GM18520 (cell line): ENCODE measurements around the gene CAT.
"Not testable (repeated sequence)": the region's sequence is repeated elsewhere in the genome, so short reads cannot be mapped to it uniquely, and the experiment has no call there.

Experiments used
- ATAC-seq: cut with Tn5 transposase; IDR thresholded peaks from one replicate; pipeline ENCODE4 v1.9.1; 2021; ENCODE audit not compliant: unreplicated experiment

CAT gene

DNA sequence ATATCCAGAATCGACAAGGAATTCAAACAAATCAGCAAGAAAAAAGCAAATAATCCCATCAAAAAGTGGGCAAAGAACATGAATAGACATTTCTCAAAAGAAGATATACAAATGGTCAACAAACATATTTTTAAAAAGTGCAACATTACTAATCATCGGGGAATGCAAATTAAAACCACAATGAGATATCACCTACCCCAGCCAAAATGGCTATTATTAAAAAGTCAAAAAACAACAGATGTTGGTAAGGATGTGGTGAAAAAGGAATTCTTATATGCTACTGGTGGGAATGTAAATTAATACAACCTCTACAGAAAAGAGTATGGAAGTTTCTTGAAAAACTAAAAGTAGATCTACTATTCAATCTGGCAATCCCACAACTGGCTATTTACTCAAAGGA is 13.9 kb upstream of the CAT start:
- ATAC-seq: not testable (repeated sequence)

DNA sequence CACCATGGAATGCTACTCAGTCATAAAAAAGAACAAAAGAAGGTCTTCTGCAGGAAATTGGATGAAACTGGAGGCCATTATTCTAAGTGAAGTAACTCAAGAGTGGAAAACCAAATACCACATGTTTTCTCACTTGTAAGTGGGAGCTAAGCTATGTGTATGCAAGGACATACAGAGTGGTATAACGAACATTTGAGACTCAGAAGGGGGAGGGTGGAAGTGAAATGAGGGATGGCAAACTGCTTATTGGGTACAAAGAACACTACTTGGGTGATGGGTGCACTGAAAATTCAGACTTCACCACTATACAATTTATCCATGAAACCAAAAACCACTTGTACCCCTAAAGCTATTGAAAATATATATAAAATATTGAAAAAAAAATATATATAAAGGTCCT is 13.4 kb upstream of the CAT start:
- ATAC-seq: no peak

DNA sequence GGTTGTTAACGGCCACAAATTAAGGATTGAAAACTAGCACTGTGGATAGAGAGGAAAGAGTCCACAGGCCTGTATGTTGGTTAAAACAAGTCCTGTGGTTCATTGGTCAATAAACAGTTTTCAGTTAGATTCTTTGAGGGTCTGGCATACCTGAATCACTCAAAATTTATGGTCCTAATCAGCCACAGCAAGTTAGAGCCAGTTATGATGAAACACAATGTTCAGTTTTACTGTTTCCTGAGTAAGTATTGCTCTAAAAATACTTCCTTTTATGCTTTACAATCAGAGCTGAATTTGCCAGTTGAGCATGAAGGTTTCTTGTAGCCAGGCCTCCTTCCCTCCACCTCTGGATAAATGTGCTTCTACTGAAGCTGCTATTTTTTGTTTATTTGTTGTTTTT is 12.9 kb upstream of the CAT start:
- no peak for ATAC-seq

DNA sequence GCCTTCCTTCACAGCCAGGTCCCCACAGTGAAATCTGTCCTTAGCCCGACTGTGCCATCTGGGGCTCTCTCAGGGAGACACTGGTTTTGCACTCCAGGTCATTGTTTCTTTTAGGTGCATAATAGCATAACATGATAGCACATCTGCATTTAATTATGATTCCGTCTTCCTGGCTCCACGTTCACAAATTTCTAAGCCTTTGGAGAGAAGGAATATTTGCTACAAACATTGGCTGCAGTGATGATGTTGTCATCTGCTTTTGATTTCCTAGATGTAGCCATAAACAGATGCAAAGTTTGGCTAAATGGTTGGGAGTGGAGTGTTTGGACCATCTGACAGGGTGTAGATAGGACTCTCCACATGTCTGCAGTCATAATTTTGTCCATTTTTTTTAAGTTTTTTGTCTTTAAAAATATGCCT is 12.0 kb upstream of the CAT start:
- ATAC-seq: no peak

DNA sequence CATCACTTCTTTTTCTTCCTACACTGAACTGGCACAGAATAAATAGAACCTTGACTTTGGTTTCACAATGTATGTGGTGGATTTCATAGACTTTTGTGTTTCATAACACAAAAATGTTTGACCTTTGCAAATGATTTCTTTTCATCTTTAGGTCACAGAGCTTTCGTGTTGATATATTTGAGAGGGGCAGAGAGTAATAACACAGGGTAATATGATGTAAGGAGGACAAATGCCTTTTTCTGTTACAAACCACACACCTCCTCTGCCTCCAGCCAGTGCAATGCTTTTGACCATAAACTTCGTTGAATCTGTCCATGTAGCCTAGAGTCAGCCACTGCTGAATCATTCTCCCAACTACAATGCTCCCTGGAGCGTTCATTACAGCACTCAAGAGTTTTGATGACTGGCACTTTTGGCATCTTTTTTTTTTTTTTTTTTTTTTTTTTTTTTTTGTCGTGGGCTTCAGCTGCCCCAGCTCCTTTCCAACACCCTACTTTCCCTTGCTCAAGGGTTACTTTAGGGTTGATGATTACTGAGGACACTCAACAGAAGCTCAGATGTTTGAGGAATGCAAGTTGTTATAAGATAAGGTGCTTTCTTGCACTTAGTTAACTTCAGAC is 11.4 kb upstream of the CAT start:
- ATAC-seq: no peak

DNA sequence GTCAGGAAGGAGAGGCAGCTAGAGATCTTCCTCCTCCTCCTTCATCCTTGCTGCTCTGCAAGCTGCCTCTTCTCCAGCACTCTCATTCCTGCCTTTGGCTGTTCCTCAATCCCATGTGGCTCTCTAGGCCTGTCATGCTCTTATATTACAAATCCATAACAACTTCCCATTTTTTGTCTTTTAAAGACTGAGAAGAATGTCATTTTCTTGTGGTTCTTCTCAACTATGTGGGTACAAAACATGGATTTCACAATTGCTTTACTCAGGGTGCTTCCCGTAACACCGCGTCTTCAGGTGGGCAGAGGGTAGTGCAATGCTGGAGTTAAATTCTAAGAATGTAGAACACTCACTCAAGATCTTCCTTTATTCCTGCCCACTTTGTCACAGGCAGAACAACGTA is 6.8 kb upstream of the CAT start:
- no peak for ATAC-seq

DNA sequence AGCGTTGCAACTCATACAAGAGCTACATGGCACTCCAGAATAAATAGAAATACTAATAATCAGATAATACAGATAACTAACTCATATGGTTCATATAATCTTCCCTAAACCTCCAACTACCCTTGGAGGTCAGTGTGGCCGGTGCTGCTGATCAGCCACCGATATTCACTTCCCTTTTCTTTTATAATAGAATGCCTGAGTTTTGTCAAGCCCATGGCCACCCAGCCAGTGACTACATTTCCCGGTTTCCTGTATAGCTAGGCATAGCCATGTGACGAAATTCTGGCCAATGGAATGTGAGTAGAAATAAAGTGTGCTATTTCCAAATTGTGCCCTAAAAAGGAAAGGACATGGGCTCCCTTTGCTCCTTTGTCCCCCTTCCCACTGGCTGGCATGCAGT is 5.9 kb upstream of the CAT start:
- no peak for ATAC-seq

DNA sequence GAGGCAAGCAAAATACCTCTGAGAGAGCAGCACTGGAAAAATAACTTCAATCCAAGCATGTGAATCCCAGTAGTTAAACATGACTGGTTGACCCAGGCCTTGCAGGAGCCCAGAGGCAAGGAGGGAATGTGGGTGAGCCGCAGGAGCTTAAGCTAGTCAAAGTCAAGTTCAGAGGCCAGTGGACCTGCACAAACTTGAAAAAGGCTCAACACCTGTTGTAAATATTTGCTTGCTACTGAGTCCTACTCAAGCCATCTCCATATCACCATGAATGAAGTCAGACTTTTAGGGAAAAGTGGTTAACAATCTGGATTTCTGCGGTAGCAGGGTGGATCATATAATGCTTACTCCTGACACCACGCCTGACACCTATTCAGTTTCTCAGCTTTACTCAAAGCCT is 4.8 kb upstream of the CAT start:
- no peak for ATAC-seq

DNA sequence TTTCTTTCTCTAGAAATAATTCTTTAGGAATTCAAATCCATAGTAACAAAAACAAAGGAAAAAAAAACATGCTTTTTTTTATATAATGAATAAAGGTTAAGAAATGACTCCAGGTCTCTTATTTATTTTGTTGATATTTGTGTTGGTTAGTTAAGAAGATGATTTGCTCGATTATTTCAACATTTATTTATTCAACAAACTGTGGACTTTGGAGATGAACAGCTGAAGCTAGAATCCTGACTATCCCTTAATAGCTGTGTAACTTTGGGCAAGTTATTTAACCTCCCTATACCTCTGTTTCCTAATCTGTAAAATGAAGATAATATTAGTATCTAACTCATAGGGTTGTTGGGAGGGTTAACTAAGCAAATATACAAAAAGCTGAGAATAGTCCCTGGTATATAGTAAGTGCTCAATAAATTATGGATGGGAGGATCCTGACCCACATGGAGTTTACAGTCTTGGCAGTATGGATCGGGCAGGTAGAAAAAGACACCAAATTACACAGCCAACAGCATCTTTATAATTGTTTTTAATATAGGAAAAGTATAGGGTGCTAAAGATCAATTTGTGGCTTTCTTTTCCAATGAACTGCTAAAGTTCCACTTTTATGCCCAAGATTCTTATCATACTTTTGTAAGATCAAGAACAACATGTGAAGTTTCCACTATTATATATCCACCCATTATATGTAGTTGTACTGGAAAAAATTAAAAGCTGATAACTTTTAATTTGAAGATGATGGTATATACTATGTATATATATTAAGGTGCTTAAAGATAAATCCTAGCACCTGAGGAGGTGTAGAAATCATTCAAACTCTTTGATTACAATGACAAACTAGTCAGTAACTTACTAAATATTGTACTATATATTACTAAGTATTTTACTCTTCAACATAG is 1.3 kb upstream of the CAT start:
- no peak for ATAC-seq

DNA sequence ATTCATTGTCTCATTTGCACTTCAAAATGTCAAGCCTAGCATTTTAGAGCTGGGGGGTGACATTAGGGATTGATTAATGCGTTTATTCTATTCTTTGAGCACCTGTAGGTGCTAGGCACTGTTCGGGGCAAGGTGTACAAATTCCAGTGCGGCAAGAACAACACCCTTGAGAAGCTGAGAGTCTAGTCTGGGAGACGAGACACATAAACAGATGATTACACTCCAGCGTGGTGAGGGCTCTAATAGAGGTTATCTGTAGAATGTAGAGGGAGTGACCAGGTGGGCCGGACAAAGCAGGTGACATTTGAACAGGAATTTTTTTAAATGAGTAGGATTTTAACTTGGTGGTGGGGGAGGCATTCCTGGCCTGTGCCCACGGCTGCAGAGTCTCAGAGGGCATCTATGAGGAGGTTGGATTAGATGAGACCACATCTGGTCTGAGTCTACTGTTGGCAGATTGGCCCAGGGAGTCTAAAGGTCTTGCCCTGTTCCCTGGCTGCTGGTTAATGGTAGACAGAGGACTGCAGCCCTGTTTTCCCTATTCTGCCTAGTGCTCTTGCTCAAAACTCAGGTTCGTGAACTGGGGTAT is 970 bp downstream of the CAT start:
- no peak for ATAC-seq

DNA sequence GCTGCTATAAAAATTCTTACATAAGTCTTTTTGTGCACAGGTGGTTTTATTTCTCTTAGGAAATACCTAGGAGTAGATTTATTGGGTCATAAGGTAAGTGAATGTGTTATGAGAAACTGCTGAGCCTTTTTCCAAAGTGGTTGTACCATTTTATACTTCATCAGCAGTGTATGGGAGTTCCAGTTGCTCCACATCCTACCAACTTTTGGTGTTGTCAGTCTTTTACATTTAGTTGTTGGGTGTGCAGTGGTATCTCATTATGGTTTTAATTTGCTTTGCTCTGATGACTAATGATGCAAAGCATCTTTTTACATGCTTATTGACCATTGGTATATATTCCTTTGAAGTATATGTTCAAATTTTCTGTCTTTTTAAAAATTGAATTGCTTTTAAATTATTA is 3.1 kb downstream of the CAT start:
- no peak for ATAC-seq

DNA sequence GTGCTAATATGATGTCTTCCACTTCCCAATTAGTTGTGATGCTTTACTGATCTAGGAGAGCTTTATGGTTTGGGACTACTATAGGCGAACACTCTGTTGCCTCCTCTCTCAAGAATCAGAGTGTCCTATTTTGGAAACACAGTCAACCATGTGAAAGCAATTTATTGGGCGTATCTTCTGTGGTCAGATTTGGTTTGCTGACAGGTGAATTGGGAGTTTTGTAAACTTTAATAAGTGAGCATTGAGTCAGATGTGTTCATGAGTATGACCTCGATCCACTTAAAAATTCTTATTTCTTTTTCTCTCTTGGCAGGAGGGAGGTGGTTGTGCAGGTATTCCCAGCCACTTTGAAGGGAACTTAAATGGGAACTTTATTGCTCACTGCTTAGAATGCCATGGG is 4.4 kb downstream of the CAT start:
- no peak for ATAC-seq

DNA sequence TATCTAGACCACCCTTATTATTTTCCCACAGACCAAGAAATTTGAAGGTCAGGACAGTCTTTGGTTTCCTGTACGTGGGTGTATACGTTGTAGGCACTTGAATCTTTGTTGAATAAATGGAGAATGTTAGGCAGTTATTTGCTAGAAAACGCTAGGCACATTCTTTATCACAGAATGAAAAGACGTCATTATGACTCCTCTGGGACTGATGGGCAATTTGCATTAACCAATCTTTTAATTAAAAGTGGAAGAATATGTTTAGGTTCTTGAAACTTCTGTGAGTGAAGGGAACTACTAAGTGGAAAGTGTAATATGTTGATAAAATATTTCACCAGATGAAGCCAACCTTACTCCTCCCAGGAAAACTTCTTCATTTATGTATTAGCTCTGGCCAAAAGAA is 5.7 kb downstream of the CAT start:
- no peak for ATAC-seq

DNA sequence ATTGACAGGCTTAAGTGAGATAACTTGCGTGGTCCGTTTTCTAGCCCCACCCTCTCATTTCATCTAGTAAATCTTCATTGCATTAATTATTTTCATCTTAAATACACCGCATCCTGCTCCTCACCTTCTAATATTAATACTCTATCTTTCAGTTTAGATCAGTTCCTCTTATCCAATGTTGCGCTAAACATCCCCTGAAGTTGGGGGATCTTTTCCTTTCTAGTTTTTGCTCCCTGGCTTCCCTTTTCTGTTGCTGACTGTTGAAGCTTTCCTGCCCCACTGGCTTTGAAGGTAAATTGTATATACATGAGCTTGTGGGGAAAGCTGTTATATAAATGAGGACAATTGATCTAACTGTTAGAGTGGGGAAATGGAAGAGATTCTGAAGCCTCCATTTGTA is 7.2 kb downstream of the CAT start:
- no peak for ATAC-seq

DNA sequence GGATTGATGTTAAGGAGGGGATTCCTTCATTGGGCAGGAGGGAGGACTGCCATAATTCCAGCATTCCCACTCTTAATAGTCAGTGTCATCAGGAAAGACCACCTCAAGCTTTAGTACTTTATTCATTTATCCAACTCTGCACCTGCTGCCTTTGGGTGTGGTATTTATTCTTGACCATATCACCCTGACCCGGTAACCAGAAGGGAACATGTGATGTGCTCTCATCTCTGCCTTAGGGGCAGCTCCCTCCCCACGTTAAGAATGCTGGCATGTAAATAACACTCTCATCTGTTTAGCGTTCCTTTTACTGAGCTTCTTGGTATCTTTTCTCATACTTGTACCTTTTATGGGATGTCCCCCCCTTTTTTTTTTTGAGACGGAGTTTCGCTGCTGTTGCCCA is 7.7 kb downstream of the CAT start:
- no peak for ATAC-seq

DNA sequence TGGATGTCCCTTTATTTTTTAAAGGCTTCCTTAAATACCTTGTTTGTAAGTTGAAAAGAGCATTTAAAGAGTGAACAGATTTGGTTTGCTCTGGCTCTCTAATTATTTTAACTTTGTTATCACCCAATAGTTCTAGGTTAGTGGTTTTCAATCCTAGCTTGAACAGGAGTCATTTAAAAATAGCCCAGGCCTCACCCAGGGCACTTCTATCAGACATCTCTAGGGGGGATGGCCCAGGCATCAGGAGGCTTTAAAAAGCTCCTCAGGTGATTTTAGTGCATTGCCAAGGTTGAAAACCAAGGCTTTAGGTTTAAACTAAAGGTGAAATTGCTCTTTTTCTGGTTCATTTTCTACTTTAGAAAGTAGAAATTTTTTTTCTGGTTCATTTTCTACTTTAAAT is 8.3 kb downstream of the CAT start:
- no peak for ATAC-seq

DNA sequence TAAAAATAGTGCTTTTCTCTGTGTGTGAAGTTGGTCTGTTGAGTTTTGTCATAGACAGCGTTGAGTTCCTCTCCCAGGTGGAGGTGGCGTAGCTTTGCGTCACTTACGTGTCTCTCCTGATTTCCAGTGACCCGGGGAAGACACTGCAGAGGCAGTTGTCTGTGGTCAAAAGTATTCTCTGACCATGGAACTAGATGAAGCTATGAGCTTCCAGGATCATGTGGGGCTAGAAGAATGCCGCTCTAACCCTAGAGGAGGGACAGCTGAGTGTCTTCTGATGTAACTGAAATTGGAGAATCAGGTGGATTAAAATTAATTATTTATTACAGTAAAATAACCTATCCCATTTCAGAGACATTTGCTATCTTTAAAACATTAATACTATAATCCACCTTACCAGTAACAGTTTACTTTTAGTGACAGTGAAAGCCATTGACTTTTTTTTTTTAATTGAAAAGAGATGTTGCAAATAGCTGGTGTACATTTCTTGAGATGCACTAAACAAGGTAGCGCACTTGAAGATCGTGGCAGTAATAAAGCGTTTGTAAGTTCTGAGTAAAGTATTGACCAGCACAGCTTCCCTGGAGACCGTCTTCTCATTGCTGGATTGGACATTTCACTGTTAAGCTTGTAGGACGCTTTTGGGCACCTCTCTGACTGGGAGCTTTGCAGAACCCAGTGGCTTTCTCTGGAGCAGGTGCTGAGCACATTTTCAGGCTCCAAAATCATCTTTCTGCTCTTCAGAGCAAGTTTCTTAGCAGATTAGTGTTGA is 9.7 kb downstream of the CAT start:
- no peak for ATAC-seq

DNA sequence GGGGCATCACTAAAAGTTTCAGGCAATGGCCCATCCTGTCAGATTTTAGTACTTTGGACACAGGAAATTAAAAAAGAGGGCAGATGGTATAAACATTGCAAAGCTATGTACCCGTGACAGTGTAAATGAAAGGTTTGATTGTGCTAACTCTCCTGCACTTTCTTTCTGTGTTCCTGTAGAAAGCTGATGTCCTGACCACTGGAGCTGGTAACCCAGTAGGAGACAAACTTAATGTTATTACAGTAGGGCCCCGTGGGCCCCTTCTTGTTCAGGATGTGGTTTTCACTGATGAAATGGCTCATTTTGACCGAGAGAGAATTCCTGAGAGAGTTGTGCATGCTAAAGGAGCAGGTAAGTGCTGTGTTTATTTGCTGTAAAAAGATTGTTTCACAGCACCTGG is 10.3 kb downstream of the CAT start:
- no peak for ATAC-seq

DNA sequence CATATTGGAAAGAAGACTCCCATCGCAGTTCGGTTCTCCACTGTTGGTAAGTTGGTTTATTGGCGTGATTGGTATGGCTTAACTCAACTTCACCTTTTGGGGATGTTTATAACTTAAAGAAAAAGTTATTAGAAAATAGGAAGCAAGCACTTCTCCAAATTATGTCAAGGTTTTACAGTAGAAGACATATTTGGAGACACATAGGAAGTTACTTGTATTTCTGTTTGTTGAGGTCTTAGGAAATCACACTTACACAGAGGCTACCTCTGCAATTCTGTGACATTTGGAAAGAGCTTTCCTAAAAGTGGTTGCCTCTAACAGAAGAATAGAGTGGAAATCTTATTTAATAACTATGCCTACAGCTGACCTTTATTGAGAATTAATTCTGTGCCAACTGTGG is 12.3 kb downstream of the CAT start:
- ATAC-seq: no peak

DNA sequence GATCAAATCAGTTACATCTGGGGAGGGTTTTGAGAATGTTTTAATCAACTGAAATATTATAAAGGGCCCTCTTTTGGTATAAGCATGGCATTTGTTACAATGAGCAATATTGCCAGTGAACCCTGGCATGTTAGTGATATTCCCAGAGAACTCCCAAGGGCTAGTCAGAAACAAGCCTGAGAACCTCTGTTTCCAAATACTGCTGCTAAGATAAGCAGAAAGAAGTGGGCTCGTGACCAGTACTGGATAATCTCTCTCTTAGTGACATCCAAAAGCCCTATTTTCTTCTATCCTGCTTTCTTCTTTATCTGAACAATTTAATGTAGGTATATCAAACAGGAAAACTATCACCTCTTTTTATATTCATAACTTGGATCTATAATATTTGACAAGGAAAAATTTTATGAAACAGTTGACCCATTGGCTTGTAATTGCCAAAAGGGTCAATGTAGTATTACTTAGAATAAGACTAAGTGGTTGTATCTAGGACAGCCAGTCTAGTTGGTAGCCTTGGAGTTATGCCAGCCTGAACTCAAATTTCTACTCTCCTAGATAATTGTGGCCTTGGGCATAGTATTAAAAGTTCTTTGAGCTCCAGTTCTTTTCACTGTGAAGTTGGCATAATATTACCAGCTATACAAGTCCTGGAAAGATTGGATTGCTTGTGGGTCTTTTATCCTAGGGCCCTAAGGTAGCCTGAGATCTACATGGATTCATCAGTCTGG is 15.7 kb downstream of the CAT start:
- ATAC-seq: no peak

DNA sequence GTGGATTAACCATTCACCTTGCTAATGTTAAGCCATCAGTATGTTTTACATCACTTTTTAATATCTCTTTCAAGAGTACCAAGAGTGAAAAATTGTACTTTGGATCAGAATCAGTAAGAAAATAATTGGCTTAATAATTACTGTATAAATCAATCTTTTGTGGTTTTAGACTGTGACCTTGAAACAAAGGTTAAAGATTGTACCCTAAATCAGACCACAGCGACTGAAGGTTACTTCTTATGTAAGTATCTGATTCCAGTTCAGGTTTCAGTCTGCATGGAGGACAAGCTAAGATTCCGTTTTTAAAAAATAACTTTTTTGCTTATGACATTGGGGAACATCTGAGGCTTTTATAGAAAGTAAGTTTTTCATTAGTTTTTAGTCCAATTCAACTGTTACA is 18.9 kb downstream of the CAT start:
- no peak for ATAC-seq
